Measurements from ENCODE around the gene MX1.

Gene MX1

DNA sequence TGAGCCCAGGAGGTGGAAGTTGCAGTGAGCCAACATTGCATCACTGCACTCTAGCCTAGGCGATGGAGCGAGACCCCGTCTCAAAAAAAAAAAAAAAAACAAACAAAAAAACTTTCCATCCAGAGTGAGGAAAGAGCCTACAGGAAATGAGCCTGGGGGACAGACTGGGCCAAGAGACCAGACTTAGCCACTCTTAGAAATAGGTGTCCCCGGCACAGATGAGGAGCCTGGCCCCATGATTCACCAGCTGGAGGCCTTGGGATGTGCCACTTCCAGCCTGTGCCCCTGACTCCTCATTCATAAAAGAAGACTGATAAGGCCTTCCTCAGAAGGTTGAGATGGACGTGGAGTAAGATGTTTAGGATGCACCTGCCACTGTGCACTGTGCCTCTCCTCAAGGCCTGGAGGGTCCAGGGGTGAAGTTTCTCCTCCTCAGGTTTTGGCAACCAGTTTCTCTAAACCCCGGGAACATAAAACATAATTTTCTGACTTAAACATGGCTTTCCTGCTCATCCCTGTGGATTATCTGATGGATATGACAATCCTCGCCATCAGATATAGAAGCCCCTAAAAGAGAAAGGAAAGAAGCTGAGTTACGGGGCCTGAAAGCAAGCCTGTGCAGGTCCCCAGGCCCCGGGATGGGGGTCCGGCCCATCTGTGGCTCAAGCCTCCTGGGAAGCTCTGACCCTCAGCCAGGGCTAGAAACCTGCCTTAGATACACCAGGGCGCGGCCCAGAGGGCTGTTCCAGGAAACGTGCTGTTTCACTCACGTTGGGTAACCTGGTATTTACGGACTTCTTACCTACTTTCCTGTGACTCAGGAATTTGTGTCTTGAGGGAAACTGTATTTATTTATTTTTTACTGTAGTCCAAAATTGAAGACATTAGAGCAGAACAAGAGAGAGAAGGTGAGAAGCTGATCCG lies 26.0 kb downstream of the MX1 start:
- Mint-ChIP-seq H3K9me3 (peaks cover 7% of the 10 kb centered on the region), H3K27ac (no peak overlapping the region), H3K4me1 (no peaks in the 10 kb centered on the region), H3K36me3 (ENCODE audit: low read depth) (no peaks in the 10 kb centered on the region), H3K27me3 (ENCODE audit: low read depth, poor library complexity) (peaks cover 7% of the 10 kb centered on the region), H3K4me3 (no peak overlapping the region)
- no peak for DNase-seq
- TF ChIP-seq, protein P1, sequence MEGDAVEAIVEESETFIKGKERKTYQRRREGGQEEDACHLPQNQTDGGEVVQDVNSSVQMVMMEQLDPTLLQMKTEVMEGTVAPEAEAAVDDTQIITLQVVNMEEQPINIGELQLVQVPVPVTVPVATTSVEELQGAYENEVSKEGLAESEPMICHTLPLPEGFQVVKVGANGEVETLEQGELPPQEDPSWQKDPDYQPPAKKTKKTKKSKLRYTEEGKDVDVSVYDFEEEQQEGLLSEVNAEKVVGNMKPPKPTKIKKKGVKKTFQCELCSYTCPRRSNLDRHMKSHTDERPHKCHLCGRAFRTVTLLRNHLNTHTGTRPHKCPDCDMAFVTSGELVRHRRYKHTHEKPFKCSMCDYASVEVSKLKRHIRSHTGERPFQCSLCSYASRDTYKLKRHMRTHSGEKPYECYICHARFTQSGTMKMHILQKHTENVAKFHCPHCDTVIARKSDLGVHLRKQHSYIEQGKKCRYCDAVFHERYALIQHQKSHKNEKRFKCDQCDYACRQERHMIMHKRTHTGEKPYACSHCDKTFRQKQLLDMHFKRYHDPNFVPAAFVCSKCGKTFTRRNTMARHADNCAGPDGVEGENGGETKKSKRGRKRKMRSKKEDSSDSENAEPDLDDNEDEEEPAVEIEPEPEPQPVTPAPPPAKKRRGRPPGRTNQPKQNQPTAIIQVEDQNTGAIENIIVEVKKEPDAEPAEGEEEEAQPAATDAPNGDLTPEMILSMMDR (IDR thresholded peaks at IDR 0.05): no peak

DNA sequence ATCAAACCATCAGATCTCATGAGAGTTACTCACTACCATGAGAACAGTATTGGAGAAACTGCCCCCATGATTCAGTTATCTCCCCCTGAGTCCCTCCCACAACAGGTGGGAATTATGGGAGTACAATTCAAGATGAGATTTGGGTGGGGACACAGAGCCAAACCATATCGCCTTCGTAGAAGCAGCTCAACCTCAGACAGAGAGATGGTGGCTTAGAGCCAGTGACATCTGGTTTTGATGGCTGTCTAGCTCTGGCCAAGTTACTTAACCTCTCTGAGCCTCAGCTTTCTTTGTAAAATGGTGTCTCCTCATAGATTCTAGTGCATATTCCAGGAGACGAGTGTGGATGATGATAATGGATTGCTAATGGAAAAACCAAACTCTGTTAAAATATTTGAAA lies 27.2 kb downstream of the MX1 start:
- TF ChIP-seq, protein P1 (IDR thresholded peaks at IDR 0.05): no peak
- DNase-seq: no peak
- Mint-ChIP-seq H3K36me3 (ENCODE audit: low read depth) (no peaks in the 10 kb centered on the region), H3K9me3 (peaks cover 1% of the 10 kb centered on the region), H3K4me1 (peaks cover 10% of the 10 kb centered on the region), H3K4me3 (no peak overlapping the region), H3K27ac (no peak overlapping the region), H3K27me3 (ENCODE audit: low read depth, poor library complexity) (peaks cover 7% of the 10 kb centered on the region)

- Mint-ChIP-seq H3K9me3 (no peaks in the 10 kb centered on the region), H3K36me3 (ENCODE audit: low read depth) (no peaks in the 10 kb centered on the region), H3K27ac (no peak overlapping the region), H3K27me3 (ENCODE audit: low read depth, poor library complexity) (peaks cover 7% of the 10 kb centered on the region), H3K4me1 (peaks cover 16% of the 10 kb centered on the region), H3K4me3 (no peak overlapping the region)
- TF ChIP-seq, protein P1 (IDR thresholded peaks at IDR 0.05): no peak
- no peak for DNase-seq
Observed at GRCh38 chr21:41453761-41454160, 27.7 kb downstream of the MX1 start.

DNA sequence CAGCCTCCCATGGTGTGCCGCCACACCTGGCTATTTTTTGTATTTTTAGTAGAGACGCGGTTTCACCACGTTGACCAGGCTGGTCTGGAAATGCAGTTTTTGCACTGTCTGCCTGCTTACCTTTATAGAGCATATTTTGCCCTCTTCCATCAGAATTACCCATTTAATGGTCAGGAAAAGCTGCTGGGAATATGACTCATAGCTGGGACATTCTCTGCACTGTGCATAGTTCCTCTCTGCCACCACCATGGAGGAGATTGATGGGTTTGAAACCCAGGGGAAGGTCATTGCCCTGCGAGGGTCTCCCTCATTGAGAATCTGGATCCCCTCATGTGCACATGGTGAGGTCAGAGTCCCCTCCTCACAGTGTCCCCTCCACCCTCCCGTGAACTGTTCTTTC lies 32.1 kb downstream of the MX1 start:
- Mint-ChIP-seq H3K4me3 (no peak overlapping the region), H3K9me3 (peaks cover 9% of the 10 kb centered on the region), H3K36me3 (ENCODE audit: low read depth) (no peaks in the 10 kb centered on the region), H3K27me3 (ENCODE audit: low read depth, poor library complexity) (peaks cover 7% of the 10 kb centered on the region), H3K27ac (no peak overlapping the region), H3K4me1 (peaks cover 33% of the 10 kb centered on the region)
- TF ChIP-seq, protein P1 (IDR thresholded peaks at IDR 0.05): no peak
- no peak for DNase-seq

DNA sequence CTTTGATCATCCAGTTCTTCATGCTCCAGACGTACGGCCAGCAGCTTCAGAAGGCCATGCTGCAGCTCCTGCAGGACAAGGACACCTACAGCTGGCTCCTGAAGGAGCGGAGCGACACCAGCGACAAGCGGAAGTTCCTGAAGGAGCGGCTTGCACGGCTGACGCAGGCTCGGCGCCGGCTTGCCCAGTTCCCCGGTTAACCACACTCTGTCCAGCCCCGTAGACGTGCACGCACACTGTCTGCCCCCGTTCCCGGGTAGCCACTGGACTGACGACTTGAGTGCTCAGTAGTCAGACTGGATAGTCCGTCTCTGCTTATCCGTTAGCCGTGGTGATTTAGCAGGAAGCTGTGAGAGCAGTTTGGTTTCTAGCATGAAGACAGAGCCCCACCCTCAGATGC lies 32.5 kb downstream of the MX1 start:
- Mint-ChIP-seq H3K4me3 (no peak overlapping the region), H3K4me1 (peaks cover 33% of the 10 kb centered on the region), H3K27ac (no peak overlapping the region), H3K9me3 (peaks cover 12% of the 10 kb centered on the region), H3K36me3 (ENCODE audit: low read depth) (peaks cover under 1% of the 10 kb centered on the region), H3K27me3 (ENCODE audit: low read depth, poor library complexity) (peaks cover 4% of the 10 kb centered on the region)
- DNase-seq: no peak
- TF ChIP-seq, protein P1 (IDR thresholded peaks at IDR 0.05): no peak

Measured in nephron progenitor cell (in vitro differentiated cells).